HUES6 (cell line): ENCODE measurements around the gene SMYD3.
A peak's percentile ranks its signal among the peaks of the same experiment; 100 is the strongest.

ENCODE experiments used
- H3K27ac ChIP-seq: 2 replicates; pipeline ENCODE4 v1.7.0; 2013; ENCODE audit warnings: low read depth, mild to moderate bottlenecking, low read length, inconsistent platforms
- H3K27me3 ChIP-seq: 2 replicates; pipeline ENCODE4 v1.6.1; 2013; ENCODE audit warnings: low read length; ENCODE audit not compliant: control insufficient read depth, insufficient read depth
- H3K36me3 ChIP-seq: 2 replicates; pipeline ENCODE4 v1.6.1; 2013; ENCODE audit warnings: low read length; ENCODE audit not compliant: control insufficient read depth, insufficient read depth
- H3K4me1 ChIP-seq: 2 replicates; pipeline ENCODE4 v1.6.1; 2013; ENCODE audit warnings: low read length; ENCODE audit not compliant: control insufficient read depth, insufficient read depth
- H3K4me3 ChIP-seq: 2 replicates; pipeline ENCODE4 v1.5.1; 2013; ENCODE audit warnings: low read depth, low read length
- H3K9ac ChIP-seq: one replicate; pipeline ENCODE4 v1.6.1; 2013; ENCODE audit warnings: mild to moderate bottlenecking, low read length
- H3K9me3 ChIP-seq: 2 replicates; pipeline ENCODE4 v1.6.1; 2013; ENCODE audit warnings: low read depth, low read length; ENCODE audit not compliant: control insufficient read depth, insufficient read depth

Gene SMYD3

DNA sequence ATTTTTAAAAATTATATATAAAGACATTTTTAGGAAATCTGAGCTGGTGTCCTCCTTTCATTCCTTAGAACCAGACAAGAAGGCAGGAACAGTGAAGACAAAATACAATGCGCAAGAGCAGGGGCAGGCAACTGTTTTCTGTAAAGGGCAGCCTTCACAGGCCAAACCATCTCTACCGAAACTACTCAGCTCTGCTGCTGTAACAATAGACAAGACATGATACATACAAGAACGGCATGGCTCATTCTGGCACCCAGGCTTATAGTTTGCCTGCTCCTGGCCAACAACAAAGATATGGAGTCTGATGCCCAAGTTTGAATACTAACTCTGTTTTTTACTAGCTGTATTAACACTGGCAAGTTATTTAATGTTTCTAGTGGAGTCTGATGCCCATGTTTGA, 232.0 kb downstream of the SMYD3 start:
- H3K4me3 ChIP-seq: no peak overlapping the region
- H3K4me1 ChIP-seq: no peaks in the 10 kb centered on the region
- H3K9ac ChIP-seq: no peak overlapping the region
- no peaks in the 10 kb centered on the region for H3K36me3 ChIP-seq
- no peak overlapping the region for H3K27ac ChIP-seq
- H3K9me3 ChIP-seq: no peaks in the 10 kb centered on the region
- H3K27me3 ChIP-seq: no peaks in the 10 kb centered on the region

DNA sequence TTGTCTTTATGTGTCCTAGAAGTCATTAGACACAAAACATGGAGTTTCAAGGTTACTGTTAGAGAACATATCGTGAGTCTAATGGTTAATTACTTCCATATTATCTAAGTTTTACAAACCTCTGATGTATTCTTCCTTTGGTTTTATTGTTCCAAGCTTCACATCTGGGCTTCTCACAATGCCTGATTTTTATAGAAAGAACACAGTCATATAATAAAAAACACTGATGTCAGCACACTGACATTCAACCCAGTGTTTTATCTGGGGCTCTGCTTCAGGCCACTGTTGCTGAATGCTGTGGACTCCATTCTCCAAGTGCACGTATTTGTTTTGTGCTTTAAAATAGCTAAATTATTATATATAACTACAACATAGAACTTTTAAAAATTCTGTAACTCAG, 232.9 kb downstream of the SMYD3 start:
- Histone ChIP-seq H3K9me3 (no peaks in the 10 kb centered on the region; the same call in 1 of the 2 replicates), H3K27ac (no peak overlapping the region), H3K9ac (no peak overlapping the region), H3K27me3 (no peaks in the 10 kb centered on the region), H3K36me3 (no peaks in the 10 kb centered on the region), H3K4me1 (no peaks in the 10 kb centered on the region), H3K4me3 (no peak overlapping the region)

GRCh38 chr1:246271516-246271915, 235.6 kb downstream of the SMYD3 start:
- H3K36me3 ChIP-seq: no peaks in the 10 kb centered on the region
- no peaks in the 10 kb centered on the region; the same call in 1 of the 2 replicates for H3K9me3 ChIP-seq
- no peaks in the 10 kb centered on the region for H3K27me3 ChIP-seq
- H3K27ac ChIP-seq: no peak overlapping the region
- H3K4me1 ChIP-seq: peaks cover 13% of the 10 kb centered on the region
- H3K4me3 ChIP-seq: no peak overlapping the region
- no peak overlapping the region for H3K9ac ChIP-seq

DNA sequence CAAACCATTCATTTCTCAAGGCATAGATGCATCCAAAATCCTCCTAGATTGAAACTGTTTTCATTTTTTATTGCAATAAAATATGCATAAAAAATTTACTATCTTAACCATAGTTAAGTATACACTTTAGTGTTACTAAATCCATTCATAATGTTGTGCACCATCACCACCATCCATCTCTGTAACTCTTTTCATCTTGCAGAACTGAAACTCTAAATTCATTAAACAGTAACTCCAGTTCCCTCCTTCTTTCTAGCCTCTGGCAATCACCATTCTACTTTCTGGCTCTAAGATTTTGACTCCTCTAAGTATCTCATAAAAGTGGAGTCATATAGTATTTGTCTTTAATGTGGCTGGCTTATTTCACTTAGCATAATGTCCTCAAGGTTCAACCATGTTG, 236.8 kb downstream of the SMYD3 start:
- Histone ChIP-seq H3K4me3 (no peak overlapping the region), H3K27ac (no peak overlapping the region), H3K4me1 (peaks cover 13% of the 10 kb centered on the region), H3K27me3 (no peaks in the 10 kb centered on the region), H3K9ac (no peak overlapping the region), H3K36me3 (no peaks in the 10 kb centered on the region), H3K9me3 (no peaks in the 10 kb centered on the region; the same call in 1 of the 2 replicates)

- Histone ChIP-seq H3K4me3 (no peak overlapping the region), H3K4me1 (peaks cover 13% of the 10 kb centered on the region), H3K9ac (no peak overlapping the region), H3K27me3 (no peaks in the 10 kb centered on the region), H3K27ac (no peak overlapping the region), H3K36me3 (no peaks in the 10 kb centered on the region), H3K9me3 (no peaks in the 10 kb centered on the region; the same call in 1 of the 2 replicates)
These were observed 237.6 kb downstream of the SMYD3 start for GRCh38 chr1:246269466-246269865.

DNA sequence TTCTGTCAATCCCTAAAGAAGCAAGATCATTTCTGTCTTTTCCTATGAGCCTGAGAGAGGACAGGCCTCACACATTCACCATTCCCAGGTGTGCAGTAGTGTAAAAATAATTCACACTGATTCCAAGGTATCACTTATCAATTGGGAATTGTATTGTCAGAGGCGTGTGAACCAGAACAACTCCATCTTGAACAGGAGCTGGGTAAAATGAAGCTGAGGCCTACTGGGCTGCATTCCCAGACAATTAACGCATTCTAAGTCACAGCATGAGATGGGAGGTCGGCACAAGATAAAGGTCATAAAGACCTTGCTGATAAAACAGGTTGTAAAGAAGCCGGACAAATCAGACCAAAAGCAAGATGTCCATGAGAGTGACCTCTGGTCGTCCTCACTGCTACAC, 239.2 kb downstream of the SMYD3 start:
- Histone ChIP-seq H3K4me1 (peaks cover 13% of the 10 kb centered on the region), H3K4me3 (no peak overlapping the region; the same call in 1 of the 2 replicates), H3K36me3 (no peaks in the 10 kb centered on the region), H3K9me3 (no peaks in the 10 kb centered on the region; the same call in 1 of the 2 replicates), H3K9ac (peak overlapping the region; percentile 44), H3K27ac (peak overlapping the region; percentile 81; the same call in 1 of the 2 replicates), H3K27me3 (no peaks in the 10 kb centered on the region)

DNA sequence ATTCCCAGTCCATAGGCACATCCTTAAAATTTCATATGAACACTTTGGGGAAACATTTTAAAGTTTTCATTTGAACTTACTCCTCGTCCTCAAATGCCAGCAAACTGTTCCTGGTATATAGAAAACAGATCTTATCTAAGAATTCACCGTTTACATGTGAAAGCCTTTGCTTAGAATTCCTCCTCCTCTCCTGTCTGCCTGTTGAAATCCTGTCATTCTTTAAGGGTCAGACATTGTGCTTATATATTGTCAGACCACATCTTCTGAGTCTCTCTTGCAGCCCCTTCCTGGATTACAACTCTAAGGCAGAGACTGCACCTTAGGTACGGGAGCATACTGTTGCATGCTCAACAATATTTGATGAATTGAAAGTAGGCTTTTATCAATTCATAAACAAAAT, 239.7 kb downstream of the SMYD3 start:
- Histone ChIP-seq H3K27ac (peak overlapping the region; percentile 81; the same call in 1 of the 2 replicates), H3K36me3 (no peaks in the 10 kb centered on the region), H3K9me3 (no peaks in the 10 kb centered on the region; the same call in 1 of the 2 replicates), H3K4me3 (no peak overlapping the region; the same call in 1 of the 2 replicates), H3K27me3 (no peaks in the 10 kb centered on the region), H3K4me1 (peaks cover 13% of the 10 kb centered on the region), H3K9ac (peak overlapping the region; percentile 44)

DNA sequence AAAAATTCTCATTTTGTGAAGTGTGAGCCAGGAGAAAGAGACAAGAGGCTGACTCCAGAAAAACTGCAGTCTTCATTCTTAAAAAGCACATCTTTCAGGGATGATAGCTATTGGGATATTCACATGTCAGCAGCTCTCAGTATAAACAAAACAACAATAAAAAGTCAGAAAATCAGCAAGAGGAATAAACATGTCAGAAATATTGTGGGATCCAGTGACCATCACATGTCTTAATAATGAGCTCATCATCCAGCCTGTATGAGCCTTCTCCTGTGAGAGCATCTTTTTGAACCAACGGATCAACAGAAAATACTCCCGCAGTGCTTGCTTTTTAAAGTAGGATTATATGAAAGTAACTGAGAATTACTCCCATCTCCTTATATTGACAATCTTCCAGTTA, 241.6 kb downstream of the SMYD3 start:
- H3K27ac ChIP-seq: no peak overlapping the region
- H3K36me3 ChIP-seq: no peaks in the 10 kb centered on the region
- peaks cover 13% of the 10 kb centered on the region for H3K4me1 ChIP-seq
- H3K9ac ChIP-seq: no peak overlapping the region
- no peaks in the 10 kb centered on the region for H3K27me3 ChIP-seq
- no peaks in the 10 kb centered on the region; the same call in 1 of the 2 replicates for H3K9me3 ChIP-seq
- H3K4me3 ChIP-seq: no peak overlapping the region

DNA sequence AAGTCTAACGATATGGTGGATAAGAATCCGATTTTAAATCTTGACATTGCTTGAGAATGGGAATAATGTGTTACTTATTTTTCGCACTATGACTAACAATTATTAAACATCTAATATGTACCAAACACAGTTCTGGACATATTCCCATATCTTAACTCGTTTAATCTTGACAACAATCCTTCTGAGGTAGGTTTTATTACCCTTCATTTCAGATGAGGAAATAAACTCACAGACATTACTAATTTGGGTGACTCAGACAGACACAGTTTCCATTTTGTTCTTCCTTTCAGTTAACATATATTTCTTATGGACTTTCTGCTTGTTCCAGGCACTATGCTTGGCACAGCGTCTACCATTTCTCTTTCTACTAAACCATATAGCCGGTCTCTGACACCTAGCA, 244.8 kb downstream of the SMYD3 start:
- H3K36me3 ChIP-seq: no peaks in the 10 kb centered on the region
- H3K27ac ChIP-seq: no peak overlapping the region
- H3K27me3 ChIP-seq: no peaks in the 10 kb centered on the region
- peaks cover 4% of the 10 kb centered on the region for H3K4me1 ChIP-seq
- peaks cover 9% of the 10 kb centered on the region; the same call in 1 of the 2 replicates for H3K9me3 ChIP-seq
- no peak overlapping the region for H3K9ac ChIP-seq
- H3K4me3 ChIP-seq: no peak overlapping the region

- Histone ChIP-seq H3K36me3 (no peaks in the 10 kb centered on the region), H3K9ac (no peak overlapping the region), H3K4me3 (no peak overlapping the region)
These were observed 245.4 kb downstream of the SMYD3 start for GRCh38 chr1:246261639-246262038.

GRCh38 chr1:246258250-246258649, 248.8 kb downstream of the SMYD3 start:
- H3K9ac ChIP-seq: no peak overlapping the region
- H3K27ac ChIP-seq: no peak overlapping the region
- peaks cover 9% of the 10 kb centered on the region; the same call in 1 of the 2 replicates for H3K9me3 ChIP-seq
- H3K36me3 ChIP-seq: no peaks in the 10 kb centered on the region
- no peak overlapping the region for H3K4me3 ChIP-seq
- H3K4me1 ChIP-seq: no peaks in the 10 kb centered on the region
- H3K27me3 ChIP-seq: no peaks in the 10 kb centered on the region

More at GRCh38 chr1:246261639-246262038, 245.4 kb downstream of the SMYD3 start:
- H3K27ac ChIP-seq: no peak overlapping the region
- H3K4me1 ChIP-seq: no peaks in the 10 kb centered on the region
- H3K9me3 ChIP-seq: peaks cover 9% of the 10 kb centered on the region; the same call in 1 of the 2 replicates
- H3K27me3 ChIP-seq: no peaks in the 10 kb centered on the region
